A549 (cell line): Measurements from ENCODE around the gene ITGB7.

Experiments
- EP300 ChIP-seq, 2 experiments: fragments of >200 bp; sonication (Bioruptor Twin); formaldehyde crosslinking; IDR thresholded peaks; 2 replicates in 1 of 2; 3 replicates in 1 of 2; pipeline ENCODE4 v1.6.1; 2016 to 2017
- ESRRA ChIP-seq: fragments of 150-350 bp; IDR thresholded peaks from 2 replicates; pipeline ENCODE4 v1.6.1; 2014; ENCODE audit warnings: mild to moderate bottlenecking, low read length, borderline replicate concordance
- JUNB ChIP-seq: fragments of >200 bp; sonication (Bioruptor Twin); formaldehyde crosslinking; IDR thresholded peaks from 2 replicates; pipeline ENCODE4 v1.6.1; 2016
- KDM1A ChIP-seq: fragments of 200-600 bp; sonication (generic); IDR thresholded peaks from 2 replicates; pipeline ENCODE4 v1.6.1; 2016; ENCODE audit warnings: low read depth, mild to moderate bottlenecking
- NPAS2 ChIP-seq: fragments of 250-450 bp; sonication (Bioruptor Pico); IDR thresholded peaks from 2 replicates; pipeline ENCODE4 v1.8.0; 2022; ENCODE audit warnings: mild to moderate bottlenecking, moderate library complexity, borderline replicate concordance
- POLR2A ChIP-seq: IDR thresholded peaks from 2 replicates; pipeline ENCODE4 v1.6.1; 2012; ENCODE audit warnings: mild to moderate bottlenecking, low read length
- RAD21 ChIP-seq, 2 experiments: fragments of >200 bp in 1 of 2; sonication (Bioruptor Twin) in 1 of 2; formaldehyde crosslinking in 1 of 2; IDR thresholded peaks in 1 of 2; conservative IDR thresholded peaks in 1 of 2; 2 replicates in 1 of 2; 3 replicates in 1 of 2; pipeline ENCODE4 v1.6.1; 2012 to 2018; ENCODE audit warnings: inconsistent platforms in 1 of 2
- TF ChIP-seq, protein P1 (sequence below): fragments of >200 bp; sonication (Bioruptor Twin); formaldehyde crosslinking; IDR thresholded peaks from 3 replicates; pipeline ENCODE4 v1.5.1; 2016
- TF ChIP-seq, protein P2 (sequence below): fragments of 200-600 bp; sonication (generic); IDR thresholded peaks from 2 replicates; pipeline ENCODE4 v1.6.1; 2016; ENCODE audit warnings: antibody characterized with exemption, mild to moderate bottlenecking, moderate library complexity
- TF ChIP-seq, protein P3 (sequence below): IDR thresholded peaks from 2 replicates; pipeline ENCODE4 v1.6.1; 2012

GRCh38 chr12:53197011-53197640 lies 9.9 kb downstream of the ITGB7 start:
- TF ChIP-seq, protein P1, sequence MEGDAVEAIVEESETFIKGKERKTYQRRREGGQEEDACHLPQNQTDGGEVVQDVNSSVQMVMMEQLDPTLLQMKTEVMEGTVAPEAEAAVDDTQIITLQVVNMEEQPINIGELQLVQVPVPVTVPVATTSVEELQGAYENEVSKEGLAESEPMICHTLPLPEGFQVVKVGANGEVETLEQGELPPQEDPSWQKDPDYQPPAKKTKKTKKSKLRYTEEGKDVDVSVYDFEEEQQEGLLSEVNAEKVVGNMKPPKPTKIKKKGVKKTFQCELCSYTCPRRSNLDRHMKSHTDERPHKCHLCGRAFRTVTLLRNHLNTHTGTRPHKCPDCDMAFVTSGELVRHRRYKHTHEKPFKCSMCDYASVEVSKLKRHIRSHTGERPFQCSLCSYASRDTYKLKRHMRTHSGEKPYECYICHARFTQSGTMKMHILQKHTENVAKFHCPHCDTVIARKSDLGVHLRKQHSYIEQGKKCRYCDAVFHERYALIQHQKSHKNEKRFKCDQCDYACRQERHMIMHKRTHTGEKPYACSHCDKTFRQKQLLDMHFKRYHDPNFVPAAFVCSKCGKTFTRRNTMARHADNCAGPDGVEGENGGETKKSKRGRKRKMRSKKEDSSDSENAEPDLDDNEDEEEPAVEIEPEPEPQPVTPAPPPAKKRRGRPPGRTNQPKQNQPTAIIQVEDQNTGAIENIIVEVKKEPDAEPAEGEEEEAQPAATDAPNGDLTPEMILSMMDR = no peak
- TF ChIP-seq, protein P2, sequence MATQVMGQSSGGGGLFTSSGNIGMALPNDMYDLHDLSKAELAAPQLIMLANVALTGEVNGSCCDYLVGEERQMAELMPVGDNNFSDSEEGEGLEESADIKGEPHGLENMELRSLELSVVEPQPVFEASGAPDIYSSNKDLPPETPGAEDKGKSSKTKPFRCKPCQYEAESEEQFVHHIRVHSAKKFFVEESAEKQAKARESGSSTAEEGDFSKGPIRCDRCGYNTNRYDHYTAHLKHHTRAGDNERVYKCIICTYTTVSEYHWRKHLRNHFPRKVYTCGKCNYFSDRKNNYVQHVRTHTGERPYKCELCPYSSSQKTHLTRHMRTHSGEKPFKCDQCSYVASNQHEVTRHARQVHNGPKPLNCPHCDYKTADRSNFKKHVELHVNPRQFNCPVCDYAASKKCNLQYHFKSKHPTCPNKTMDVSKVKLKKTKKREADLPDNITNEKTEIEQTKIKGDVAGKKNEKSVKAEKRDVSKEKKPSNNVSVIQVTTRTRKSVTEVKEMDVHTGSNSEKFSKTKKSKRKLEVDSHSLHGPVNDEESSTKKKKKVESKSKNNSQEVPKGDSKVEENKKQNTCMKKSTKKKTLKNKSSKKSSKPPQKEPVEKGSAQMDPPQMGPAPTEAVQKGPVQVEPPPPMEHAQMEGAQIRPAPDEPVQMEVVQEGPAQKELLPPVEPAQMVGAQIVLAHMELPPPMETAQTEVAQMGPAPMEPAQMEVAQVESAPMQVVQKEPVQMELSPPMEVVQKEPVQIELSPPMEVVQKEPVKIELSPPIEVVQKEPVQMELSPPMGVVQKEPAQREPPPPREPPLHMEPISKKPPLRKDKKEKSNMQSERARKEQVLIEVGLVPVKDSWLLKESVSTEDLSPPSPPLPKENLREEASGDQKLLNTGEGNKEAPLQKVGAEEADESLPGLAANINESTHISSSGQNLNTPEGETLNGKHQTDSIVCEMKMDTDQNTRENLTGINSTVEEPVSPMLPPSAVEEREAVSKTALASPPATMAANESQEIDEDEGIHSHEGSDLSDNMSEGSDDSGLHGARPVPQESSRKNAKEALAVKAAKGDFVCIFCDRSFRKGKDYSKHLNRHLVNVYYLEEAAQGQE = no peak
- no peak for TF ChIP-seq KDM1A
- no peak for TF ChIP-seq RAD21 (conservative IDR thresholded peaks at IDR 0.05 in 1 of 2, IDR thresholded peaks at IDR 0.05 in 1 of 2)
- no peak for TF ChIP-seq POLR2A
- no peak for TF ChIP-seq EP300 (IDR thresholded peaks at IDR 0.05)
- TF ChIP-seq ESRRA = no peak
- no peak for TF ChIP-seq NPAS2 (CRISPR knock-in tag)
- TF ChIP-seq JUNB = no peak
- TF ChIP-seq, protein P3, sequence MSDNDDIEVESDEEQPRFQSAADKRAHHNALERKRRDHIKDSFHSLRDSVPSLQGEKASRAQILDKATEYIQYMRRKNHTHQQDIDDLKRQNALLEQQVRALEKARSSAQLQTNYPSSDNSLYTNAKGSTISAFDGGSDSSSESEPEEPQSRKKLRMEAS = no peak
